K562 (cell line): Measurements from ENCODE around the gene ITGB2. TPM values are rescaled to one million over a fixed set of nuclear protein-coding genes. Genes with fewer than 3 reads are reported as not detected.

Source experiments
- ATAC-seq: fragments of 200-7000 bp; cut with Tn5 transposase; 3 replicates; pipeline ENCODE4 v1.9.1; 2020; ENCODE audit warnings: moderate library complexity
- BruUV-seq: library from RNA; stranded (reverse); fragments of 400-500 nt; replicated peaks from 2 replicates; lab custom pipeline; 2021; lab: Mats Ljungman, UMichigan
- CTCF ChIA-PET: fragments of 300-600 bp; formaldehyde crosslinking; extraction: SDS; loops from one replicate; lab custom pipeline; 2021; ENCODE audit warnings: low intra/inter-chr PET ratio; lab: Yijun Ruan, JAX
- POLR2A ChIA-PET: fragments of 300-600, 350-650 bp; sonication (Branson Sonifier 250); formaldehyde crosslinking; extraction: SDS; loops from one replicate; lab custom pipeline; 2021; ENCODE audit warnings: antibody characterized with exemption, inconsistent platforms; lab: Yijun Ruan, JAX
- DNase-seq, 4 experiments: peaks; one replicate each; pipeline versions ENCODE4 v3.0.0 to v3.0.0-alpha.2; 2011 to 2018; ENCODE audit warnings: low spot score in 3 of 4, mixed read lengths in 3 of 4; ENCODE audit errors: extremely low read depth in 1 of 4
- FAIRE-seq: peaks from 2 replicates; lab custom pipeline; 2011; peaks lifted over from hg19 to GRCh38; lab: Jason Lieb, UNC
- H2AFZ ChIP-seq: 2 replicates; pipeline ENCODE4 v1.6.0; 2011; ENCODE audit warnings: low read depth, low read length, control low read depth, inconsistent platforms
- H3K27ac ChIP-seq: fragments of 200-600 bp; 3 replicates; pipeline ENCODE4 v1.8.0; 2011; ENCODE audit warnings: low read depth, mild to moderate bottlenecking, control low read depth, inconsistent platforms, low read length, moderate library complexity, mixed read lengths; ENCODE audit errors: extremely low read depth
- H3K27me3 ChIP-seq, 2 experiments: fragments of 300-600 bp in 1 of 2; 2 replicates in 1 of 2; 3 replicates in 1 of 2; pipeline versions ENCODE4 v1.6.0 to v1.8.0; 2011; ENCODE audit warnings: inconsistent platforms in 2 of 2, low read length in 2 of 2, mild to moderate bottlenecking in 1 of 2, mixed read lengths in 1 of 2, moderate library complexity in 1 of 2; ENCODE audit not compliant: control insufficient read depth in 2 of 2, insufficient read depth in 2 of 2
- H3K36me3 ChIP-seq: fragments of 300-600 bp; 3 replicates; pipeline ENCODE4 v1.8.0; 2011; ENCODE audit warnings: mild to moderate bottlenecking, low read length, inconsistent platforms; ENCODE audit not compliant: control insufficient read depth, insufficient read depth
- H3K4me1 ChIP-seq, 2 experiments: fragments of 200-600 bp in 1 of 2; replicated peaks in 1 of 2; 2 replicates in 1 of 2; 3 replicates in 1 of 2; pipeline versions ENCODE4 v1.5.1 to v1.8.0; 2011; ENCODE audit warnings: inconsistent platforms in 2 of 2, low read length in 2 of 2, mild to moderate bottlenecking in 1 of 2, mixed read lengths in 1 of 2, moderate library complexity in 1 of 2; ENCODE audit not compliant: control insufficient read depth in 2 of 2, insufficient read depth in 2 of 2
- H3K4me2 ChIP-seq: 2 replicates; pipeline ENCODE4 v1.6.1; 2011; ENCODE audit warnings: low read length, control low read depth, inconsistent platforms, mixed read lengths; ENCODE audit not compliant: insufficient read depth
- H3K4me3 ChIP-seq: fragments of 200-600 bp; sonication (generic), shearing (Covaris generic); 2 replicates; pipeline ENCODE4 v1.5.1; 2016; ENCODE audit warnings: control low read depth, inconsistent platforms
- H3K79me2 ChIP-seq: fragments of 200-600 bp; 3 replicates; pipeline ENCODE4 v1.8.0; 2011; ENCODE audit warnings: low read length, inconsistent platforms; ENCODE audit not compliant: control insufficient read depth, insufficient read depth
- H3K9ac ChIP-seq, 2 experiments: 2 replicates each; pipeline versions ENCODE4 v1.6.0 to v1.6.1; 2011; ENCODE audit warnings: low read depth in 2 of 2, low read length in 2 of 2, control low read depth in 1 of 2, inconsistent platforms in 1 of 2, mild to moderate bottlenecking in 1 of 2, mixed read lengths in 1 of 2; ENCODE audit not compliant: insufficient read depth in 1 of 2
- H3K9me1 ChIP-seq: one replicate; pipeline ENCODE4 v1.6.0; 2011; ENCODE audit warnings: inconsistent platforms, mild to moderate bottlenecking, low read length, moderate library complexity; ENCODE audit not compliant: control insufficient read depth, insufficient read depth
- H3K9me3 ChIP-seq: replicated peaks from 2 replicates; pipeline ENCODE4 v1.5.1; 2011; ENCODE audit warnings: low read depth, low read length, inconsistent platforms; ENCODE audit not compliant: control insufficient read depth, insufficient read depth
- H4K20me1 ChIP-seq: replicated peaks from 2 replicates; pipeline ENCODE4 v1.6.1; 2011; ENCODE audit warnings: low read length, inconsistent platforms, mixed read lengths; ENCODE audit not compliant: control insufficient read depth, insufficient read depth
- ARID1B ChIP-seq: fragments of 450-650 bp; IDR thresholded peaks from 2 replicates; pipeline ENCODE4 v1.6.1; 2016; ENCODE audit warnings: antibody characterized with exemption, mild to moderate bottlenecking, inconsistent platforms
- CBX2 ChIP-seq: fragments of 200-600 bp; sonication (generic); IDR thresholded peaks from one replicate; pipeline ENCODE4 v1.6.1; 2012; ENCODE audit warnings: mild to moderate bottlenecking, low read length, inconsistent platforms; ENCODE audit not compliant: insufficient read depth, poor library complexity, severe bottlenecking
- GTF2E2 ChIP-seq: fragments of 200-800 bp; sonication (Bioruptor generic); IDR thresholded peaks from 2 replicates; pipeline ENCODE4 v1.6.1; 2016; ENCODE audit warnings: missing genetic modification characterization, missing compliant biosample characterization
- JUND ChIP-seq, 2 experiments: IDR thresholded peaks; 2 replicates in 1 of 2; 3 replicates in 1 of 2; pipeline ENCODE4 v1.6.1; 2011; ENCODE audit warnings: borderline replicate concordance in 2 of 2, low read depth in 2 of 2, low read length in 2 of 2, improper control_type of control experiment in 1 of 2, missing biosample characterization in 1 of 2, missing genetic modification characterization in 1 of 2, missing genetic modification reagents in 1 of 2
- KLF10 ChIP-seq: fragments of 250-450 bp; sonication (Bioruptor Pico); IDR thresholded peaks from 2 replicates; pipeline ENCODE4 v1.6.1; 2021; ENCODE audit warnings: matching md5 sums
- MEIS2 ChIP-seq: fragments of 450-650 bp; IDR thresholded peaks from 2 replicates; pipeline ENCODE4 v1.6.1; 2014; ENCODE audit warnings: mild to moderate bottlenecking; ENCODE audit not compliant: partially characterized antibody
- NR3C1 ChIP-seq: sonication (generic); formaldehyde crosslinking; IDR thresholded peaks from 2 replicates; pipeline ENCODE4 v1.8.1; 2022; ENCODE audit warnings: missing genetic modification reagents
- RBM14 ChIP-seq: fragments of 200-400 bp; formaldehyde crosslinking; IDR thresholded peaks from 2 replicates; pipeline ENCODE4 v1.6.1; 2018; ENCODE audit warnings: low read depth, mild to moderate bottlenecking, low read length, moderate library complexity, borderline replicate concordance; ENCODE audit not compliant: insufficient read depth
- RFX7 ChIP-seq: fragments of 250-450 bp; sonication (Bioruptor Pico); IDR thresholded peaks from 2 replicates; pipeline ENCODE4 v1.5.1; 2021; ENCODE audit warnings: mild to moderate bottlenecking
- RHOXF2B ChIP-seq: fragments of 250-450 bp; sonication (Bioruptor Pico); conservative IDR thresholded peaks from 2 replicates; pipeline ENCODE4 v1.5.1; 2021
- SETDB1 ChIP-seq: IDR thresholded peaks from one replicate; pipeline ENCODE4 v1.6.1; 2012; ENCODE audit warnings: low read length, control low read depth, inconsistent platforms
- SMAD3 ChIP-seq: fragments of 450-650 bp; formaldehyde crosslinking; conservative IDR thresholded peaks from 2 replicates; pipeline ENCODE4 v1.4.0; 2020; ENCODE audit warnings: mild to moderate bottlenecking
- SMARCE1 ChIP-seq: fragments of 450-650 bp; IDR thresholded peaks from 2 replicates; pipeline ENCODE4 v1.7.1; 2016; ENCODE audit warnings: mild to moderate bottlenecking
- SRSF1 ChIP-seq: fragments of 200-400 bp; formaldehyde crosslinking; IDR thresholded peaks from 2 replicates; pipeline ENCODE4 v1.6.1; 2017; ENCODE audit warnings: mild to moderate bottlenecking, low read depth, low read length, moderate library complexity
- ZEB2 ChIP-seq: fragments of 450-650 bp; IDR thresholded peaks from 2 replicates; pipeline ENCODE4 v1.6.1; 2016
- ZFP30 ChIP-seq: fragments of 250-450 bp; sonication (Bioruptor Pico); IDR thresholded peaks from 2 replicates; pipeline ENCODE4 v1.8.0; 2022; ENCODE audit warnings: moderate library complexity, mild to moderate bottlenecking, inconsistent platforms, borderline replicate concordance
- WGBS: fragments of 100-300 bp; shearing (Covaris generic); methylation state at CpG from one replicate; pipeline ENCODE4 v1.1.6; 2016; ENCODE audit warnings: low coverage, mixed read lengths; ENCODE audit not compliant: insufficient coverage; ENCODE audit errors: missing lambda C conversion rate; 5-methylcytosine and 5-hydroxymethylcytosine counted together
- in situ Hi-C: fragments of 300-500 bp; cut with MboI; formaldehyde crosslinking; loops from 4 replicates; pipeline ENCODE4 v1.15.0; 2018; ENCODE audit warnings: inconsistent platforms, mixed read lengths
- intact Hi-C: fragments of 100-400 bp; cut with micrococcal nuclease; formaldehyde crosslinking; loops from 2 replicates; pipeline ENCODE4 v1.14.2; 2022
- polyA plus RNA-seq, 8 experiments: library from polyadenylated mRNA; depleted of rRNA in 4 of 8; stranded (reverse) in 5 of 8; unstranded in 3 of 8; fragments of >200 nt; fragmentation: Nextera tagmentation in 2 of 8; fragmentation: Illumina TruSeq in 1 of 8; extraction: Ambion mirVana in 2 of 8; extraction: Trizol in 1 of 8; gene quantifications; 2 replicates each; pipeline versions ENCODE4 v1.2.1 to v1.2.3, GENCODE V29; 2011 to 2014; ENCODE audit warnings: inconsistent platforms in 1 of 8, missing spikeins in 1 of 8
- total RNA-seq, 7 experiments: library from RNA; depleted of rRNA in 6 of 7; stranded (reverse); fragments of >200 nt in 6 of 7; fragmentation: Illumina TruSeq in 2 of 7; extraction: Trizol in 2 of 7; gene quantifications; 2 replicates each; pipeline versions ENCODE4 v1.2.1 to v1.2.3, GENCODE V29; 2011 to 2021; ENCODE audit warnings: low replicate concordance in 1 of 7
- TF ChIP-seq, protein P1 (sequence below): IDR thresholded peaks from 3 replicates; pipeline ENCODE4 v1.6.1; 2011; ENCODE audit warnings: borderline replicate concordance, mild to moderate bottlenecking; ENCODE audit not compliant: insufficient read length, insufficient read depth
- TF ChIP-seq, protein P2 (sequence below): fragments of 450-650 bp; IDR thresholded peaks from 2 replicates; pipeline ENCODE4 v1.6.1; 2016

The ITGB2 gene
- total and polyA plus RNA-seq, 9 of the 15 experiments (the other 6 are each of a cell fraction or from before 2014, with no cell fraction given), result 0.07 to 1.3 (median 0.51) TPM; not detected in 2

DNA sequence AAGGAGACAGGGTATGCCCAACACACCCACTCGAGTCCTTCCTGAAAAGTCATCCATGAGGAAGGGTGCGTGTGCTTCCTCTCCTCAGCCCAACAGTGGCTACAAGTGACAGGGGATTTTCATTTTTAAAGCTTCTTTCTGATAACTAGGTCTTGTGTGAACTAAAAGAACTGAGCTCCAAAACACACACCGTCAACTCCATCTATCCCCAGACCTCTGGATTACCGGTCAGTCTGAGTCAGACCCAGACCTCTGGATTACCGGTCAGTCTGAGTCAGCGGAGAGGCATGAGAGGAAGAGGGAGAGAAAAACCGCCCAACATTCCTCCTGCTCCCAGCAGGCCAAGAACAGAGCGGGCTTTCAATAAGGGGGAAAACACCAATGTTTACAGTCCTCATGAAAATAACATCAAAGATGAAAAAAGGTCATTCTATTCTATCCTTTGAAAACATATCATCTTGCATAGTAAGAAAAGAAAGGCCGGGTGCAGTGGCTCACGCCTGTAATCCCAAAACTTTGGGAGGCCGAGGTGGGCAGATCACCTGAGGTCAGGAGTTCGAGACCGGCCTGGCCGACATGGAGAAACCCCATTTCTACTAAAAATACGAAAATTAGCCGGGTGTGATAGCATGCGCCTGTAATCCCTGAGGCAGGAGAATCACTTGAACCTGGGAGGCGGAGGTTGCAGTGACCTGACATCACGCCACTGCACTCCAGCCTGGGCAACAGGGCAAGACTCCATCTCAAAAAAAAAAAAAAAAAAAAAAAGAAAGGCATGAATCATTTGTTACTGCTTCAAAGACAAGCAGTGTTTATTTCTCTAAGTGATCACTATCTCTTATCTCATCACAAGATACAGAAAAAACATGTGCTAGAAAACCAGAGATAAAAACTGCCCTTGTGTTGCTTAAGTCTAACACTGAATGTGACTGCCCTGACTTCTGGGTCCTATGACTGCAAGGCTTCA lies 50.6 kb downstream of the ITGB2 start (continued):
- no peak for TF ChIP-seq SRSF1
- TF ChIP-seq NR3C1 (CRISPR knock-in tag), result no peak
- TF ChIP-seq KLF10, result no peak

DNA sequence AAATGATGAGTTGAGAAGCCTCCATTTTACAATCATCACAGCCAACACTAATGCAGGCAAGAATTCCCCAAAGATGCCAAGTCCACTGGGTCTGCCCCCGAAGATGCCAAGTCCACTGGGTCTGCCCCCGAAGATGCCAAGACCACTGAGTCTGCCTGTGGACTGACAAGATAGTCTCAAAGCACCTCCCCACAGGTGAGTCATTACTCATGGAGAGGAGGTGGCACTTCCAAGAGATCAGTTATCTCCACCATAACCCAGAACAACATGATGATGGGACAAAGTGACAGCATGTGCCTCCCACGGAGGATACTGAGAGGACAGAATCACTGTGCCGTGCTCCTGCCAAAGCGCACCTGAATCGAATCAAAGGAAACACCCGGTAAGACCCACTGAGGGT lies 52.0 kb downstream of the ITGB2 start:
- no peak for DNase-seq
- no peak overlapping the region for H3K4me2 ChIP-seq
- peaks cover 26% of the 10 kb centered on the region for H3K9me1 ChIP-seq
- no peak overlapping the region for H2AFZ ChIP-seq
- H3K4me3 ChIP-seq, result no peak overlapping the region
- POLR2A ChIA-PET, result no interaction called here
- FAIRE-seq, result no peak
- H3K79me2 ChIP-seq, result peaks cover 92% of the 10 kb centered on the region
- H3K27ac ChIP-seq, result no peak overlapping the region
- no peaks in the 10 kb centered on the region for H3K9me3 ChIP-seq
- no peaks in the 10 kb centered on the region for H3K27me3 ChIP-seq
- no peak for ATAC-seq
- 59% methylated on average over 7 of the region's 7 CpGs for WGBS
- in situ Hi-C loops, result no loop called here
- H4K20me1 ChIP-seq, result peaks cover 57% of the 10 kb centered on the region
- H3K4me1 ChIP-seq, result peaks cover 38 to 59% of the 10 kb centered on the region in 2 experiments
- CTCF ChIA-PET, result no interaction called here
- BruUV-seq, result no TSS peak
- peaks cover 36% of the 10 kb centered on the region for H3K36me3 ChIP-seq
- H3K9ac ChIP-seq, result no peak overlapping the region
- intact Hi-C loops, result no loop called here
- TF ChIP-seq RBM14 (no peak), GTF2E2 (tag) (0 out of 2 replicates have a peak, but pooled peaks have one; percentile 2), RHOXF2B (CRISPR knock-in tag) (no peak), ZEB2 (0 out of 2 replicates have a peak, but pooled peaks have one; percentile 32), CBX2 (no peak), ARID1B (0 out of 2 replicates have a peak, but pooled peaks have one; percentile 15), SETDB1 (no peak), MEIS2 (peak; percentile 11), SMARCE1 (peak; percentile 35; the same call in 1 of the 2 replicates), RFX7 (CRISPR knock-in tag) (no peak), SMAD3 (CRISPR knock-in tag) (no peak), ZFP30 (CRISPR knock-in tag) (no peak), JUND (IDR thresholded peaks at IDR 0.05; ENCODE audit: borderline replicate concordance, low read depth, low read length) (peak; percentile 72), JUND (tag; IDR thresholded peaks at IDR 0.05; ENCODE audit: borderline replicate concordance, low read depth, low read length) (peak; percentile 33; the same call in 1 of the 3 replicates)
- TF ChIP-seq, protein P1, sequence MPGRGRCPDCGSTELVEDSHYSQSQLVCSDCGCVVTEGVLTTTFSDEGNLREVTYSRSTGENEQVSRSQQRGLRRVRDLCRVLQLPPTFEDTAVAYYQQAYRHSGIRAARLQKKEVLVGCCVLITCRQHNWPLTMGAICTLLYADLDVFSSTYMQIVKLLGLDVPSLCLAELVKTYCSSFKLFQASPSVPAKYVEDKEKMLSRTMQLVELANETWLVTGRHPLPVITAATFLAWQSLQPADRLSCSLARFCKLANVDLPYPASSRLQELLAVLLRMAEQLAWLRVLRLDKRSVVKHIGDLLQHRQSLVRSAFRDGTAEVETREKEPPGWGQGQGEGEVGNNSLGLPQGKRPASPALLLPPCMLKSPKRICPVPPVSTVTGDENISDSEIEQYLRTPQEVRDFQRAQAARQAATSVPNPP, result no peak
- TF ChIP-seq, protein P2, sequence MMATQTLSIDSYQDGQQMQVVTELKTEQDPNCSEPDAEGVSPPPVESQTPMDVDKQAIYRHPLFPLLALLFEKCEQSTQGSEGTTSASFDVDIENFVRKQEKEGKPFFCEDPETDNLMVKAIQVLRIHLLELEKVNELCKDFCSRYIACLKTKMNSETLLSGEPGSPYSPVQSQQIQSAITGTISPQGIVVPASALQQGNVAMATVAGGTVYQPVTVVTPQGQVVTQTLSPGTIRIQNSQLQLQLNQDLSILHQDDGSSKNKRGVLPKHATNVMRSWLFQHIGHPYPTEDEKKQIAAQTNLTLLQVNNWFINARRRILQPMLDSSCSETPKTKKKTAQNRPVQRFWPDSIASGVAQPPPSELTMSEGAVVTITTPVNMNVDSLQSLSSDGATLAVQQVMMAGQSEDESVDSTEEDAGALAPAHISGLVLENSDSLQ, result peak; percentile 52; the same call in 1 of the 2 replicates
